ENCODE results near the gene SLC2A10. TPM values are rescaled to one million over a fixed set of nuclear protein-coding genes. Genes with fewer than 3 reads are reported as not detected.

The SLC2A10 gene
- total RNA-seq, 1 experiment from 2014 or later = 9.6 TPM

- BruUV-seq (replicated peaks) = no TSS peak
- CTCF ChIA-PET = no interaction called here
Observed at GRCh38 chr20:46672543-46673148, 36.8 kb upstream of the SLC2A10 start.

GRCh38 chr20:46673394-46674252 lies 35.8 kb upstream of the SLC2A10 start:
- H3K36me3 ChIP-seq (ENCODE audit: low read depth, low read length) = no peaks in the 10 kb centered on the region
- DNase-seq (no peak), ATAC-seq (no peak)
- intact Hi-C loops (cut with micrococcal nuclease) = no loop called here
- no peaks in the 10 kb centered on the region for H3F3A ChIP-seq (ENCODE audit: low read length, unreplicated experiment)
- ChIA-PET CTCF (no interaction called here), POLR2A (ENCODE audit: unreplicated experiment) (no interaction called here)
- H3K79me2 ChIP-seq (ENCODE audit: low read length) = no peaks in the 10 kb centered on the region
- no peak overlapping the region for H3K4me2 ChIP-seq (ENCODE audit: low read length)
- H3K9ac ChIP-seq (ENCODE audit: low read length) = no peak overlapping the region
- H3K27ac ChIP-seq (ENCODE audit: low read length) = no peak overlapping the region
- H3K9me2 ChIP-seq (replicated peaks; ENCODE audit: low read length) = no peaks in the 10 kb centered on the region
- peaks cover 12% of the 10 kb centered on the region for H3K9me3 ChIP-seq (ENCODE audit: low read length)
- TF ChIP-seq CTCF (conservative IDR thresholded peaks at IDR 0.05; ENCODE audit: low read depth, low read length) = no peak
- no peak for TF ChIP-seq EZH2 (IDR thresholded peaks at IDR 0.05; ENCODE audit: low read length, unreplicated experiment)
- no peak for TF ChIP-seq EZH2phosphoT487 (IDR thresholded peaks at IDR 0.05; ENCODE audit: borderline replicate concordance, low read length)
- BruUV-seq (replicated peaks) = no TSS peak
- H3K4me3 ChIP-seq (ENCODE audit: low read length) = no peak overlapping the region
- no peaks in the 10 kb centered on the region for H3K4me1 ChIP-seq (ENCODE audit: insufficient read depth, low read length)
- no peak overlapping the region for H2AFZ ChIP-seq (ENCODE audit: low read length)
- H3K27me3 ChIP-seq (ENCODE audit: low read length) = no peaks in the 10 kb centered on the region
- H4K20me1 ChIP-seq (ENCODE audit: low read length) = no peaks in the 10 kb centered on the region

More at GRCh38 chr20:46672543-46673148, 36.8 kb upstream of the SLC2A10 start:
- Histone ChIP-seq H3K27me3 (ENCODE audit: low read length) (no peaks in the 10 kb centered on the region), H3K4me2 (ENCODE audit: low read length) (no peak overlapping the region), H3K79me2 (ENCODE audit: low read length) (no peaks in the 10 kb centered on the region), H3K4me1 (ENCODE audit: insufficient read depth, low read length) (no peaks in the 10 kb centered on the region), H3K9me2 (replicated peaks; ENCODE audit: low read length) (no peaks in the 10 kb centered on the region), H3F3A (ENCODE audit: low read length, unreplicated experiment) (no peaks in the 10 kb centered on the region), H3K9ac (ENCODE audit: low read length) (no peak overlapping the region), H3K9me3 (ENCODE audit: low read length) (peaks cover 12% of the 10 kb centered on the region), H2AFZ (ENCODE audit: low read length) (no peak overlapping the region), H3K36me3 (ENCODE audit: low read depth, low read length) (no peaks in the 10 kb centered on the region), H4K20me1 (ENCODE audit: low read length) (no peaks in the 10 kb centered on the region), H3K4me3 (ENCODE audit: low read length) (no peak overlapping the region), H3K27ac (ENCODE audit: low read length) (no peak overlapping the region)
- POLR2A ChIA-PET (ENCODE audit: unreplicated experiment) = no interaction called here
- DNase-seq = no peak
- intact Hi-C loops (cut with micrococcal nuclease) = no loop called here
- no peak for TF ChIP-seq EZH2 (IDR thresholded peaks at IDR 0.05; ENCODE audit: low read length, unreplicated experiment)
- TF ChIP-seq CTCF (conservative IDR thresholded peaks at IDR 0.05; ENCODE audit: low read depth, low read length) = no peak
- no peak for TF ChIP-seq EZH2phosphoT487 (IDR thresholded peaks at IDR 0.05; ENCODE audit: borderline replicate concordance, low read length)
- ATAC-seq = no peak
